CD4-positive, alpha-beta memory T cell (primary cell): ENCODE results near the gene ELOF1. TPM values are rescaled to one million over a fixed set of nuclear protein-coding genes. Genes with fewer than 3 reads are reported as not detected.

Source experiments
- CTCF ChIA-PET: fragments of 350-600 bp; sonication (Branson Sonifier 250); formaldehyde crosslinking; loops from one replicate; lab custom pipeline; 2021; ENCODE audit warnings: inconsistent platforms; ENCODE audit not compliant: partially characterized antibody; lab: Charles Lee
- POLR2A ChIA-PET: fragments of 350-600 bp; sonication (Branson Sonifier 250); formaldehyde crosslinking; loops from one replicate; lab custom pipeline; 2021; ENCODE audit not compliant: partially characterized antibody; lab: Charles Lee
- DNase-seq, 5 donors: peaks; one replicate each; pipeline versions ENCODE4 v3.0.0 to v3.0.0-alpha.2; 2020 to 2022; ENCODE audit warnings: mixed read lengths in 1 of 5
- H3K27ac ChIP-seq: one replicate; pipeline ENCODE4 v1.7.0; 2013; ENCODE audit warnings: low read depth, low read length
- H3K27me3 ChIP-seq: 2 replicates; pipeline ENCODE4 v1.7.0; 2013; ENCODE audit warnings: mild to moderate bottlenecking, low read length, moderate library complexity; ENCODE audit not compliant: insufficient read depth
- H3K36me3 ChIP-seq: 2 replicates; pipeline ENCODE4 v1.7.0; 2013; ENCODE audit warnings: mild to moderate bottlenecking, low read length, moderate library complexity; ENCODE audit not compliant: insufficient read depth
- H3K4me1 ChIP-seq: 2 replicates; pipeline ENCODE4 v1.7.0; 2013; ENCODE audit warnings: mild to moderate bottlenecking, low read length, moderate library complexity; ENCODE audit not compliant: insufficient read depth
- H3K4me3 ChIP-seq, 2 donors: one replicate each; pipeline ENCODE4 v1.7.0; 2013; ENCODE audit warnings: low read length in 2 of 2, mild to moderate bottlenecking in 1 of 2
- H3K9me3 ChIP-seq, 2 donors: one replicate each; pipeline ENCODE4 v1.7.0; 2013; ENCODE audit warnings: low read length in 2 of 2, control low read depth in 1 of 2; ENCODE audit not compliant: control insufficient read depth in 1 of 2
- H3K27ac Mint-ChIP-seq, 7 donors: one replicate each; pipeline ENCODE4 v1.8.0; 2020 to 2021; ENCODE audit warnings: mixed read lengths in 7 of 7, mild to moderate bottlenecking in 6 of 7, inconsistent platforms in 3 of 7, moderate library complexity in 3 of 7
- H3K27me3 Mint-ChIP-seq, 2 donors: one replicate each; pipeline ENCODE4 v1.8.0; 2020 to 2021; ENCODE audit warnings: mixed read lengths in 2 of 2
- H3K36me3 Mint-ChIP-seq, 2 donors: one replicate each; pipeline ENCODE4 v1.8.0; 2020 to 2021; ENCODE audit warnings: mixed read lengths in 2 of 2, inconsistent platforms in 1 of 2, mild to moderate bottlenecking in 1 of 2
- H3K4me1 Mint-ChIP-seq, 4 donors: one replicate each; pipeline ENCODE4 v1.8.0; 2020 to 2021; ENCODE audit warnings: mixed read lengths in 4 of 4, mild to moderate bottlenecking in 1 of 4
- H3K4me3 Mint-ChIP-seq, 8 donors: one replicate each; pipeline ENCODE4 v1.8.0; 2020 to 2021; ENCODE audit warnings: mixed read lengths in 8 of 8, mild to moderate bottlenecking in 7 of 8, moderate library complexity in 6 of 8, inconsistent platforms in 3 of 8
- H3K9me3 Mint-ChIP-seq, 8 donors: one replicate each; pipeline ENCODE4 v1.8.0; 2020 to 2021; ENCODE audit warnings: mixed read lengths in 8 of 8, mild to moderate bottlenecking in 5 of 8, inconsistent platforms in 3 of 8, moderate library complexity in 1 of 8
- intact Hi-C: fragments of 100-400 bp; cut with micrococcal nuclease; formaldehyde crosslinking; loops from one replicate; pipeline ENCODE4 v1.15.1; 2023
- polyA plus RNA-seq, 2 donors: library from polyadenylated mRNA; unstranded; fragments of 300-500 nt; fragmentation: Illumina TruSeq; gene quantifications; one replicate each; pipeline ENCODE4 v1.2.3, GENCODE V29; 2021
- total RNA-seq, 2 experiments: library from RNA; stranded (reverse); gene quantifications; one replicate each; pipeline ENCODE4 v1.2.3, GENCODE V29; 2021

The ELOF1 gene
- total and polyA plus RNA-seq, 4 experiments from 2014 or later, result 46.0 to 96.1 (median 70.8) TPM

DNA sequence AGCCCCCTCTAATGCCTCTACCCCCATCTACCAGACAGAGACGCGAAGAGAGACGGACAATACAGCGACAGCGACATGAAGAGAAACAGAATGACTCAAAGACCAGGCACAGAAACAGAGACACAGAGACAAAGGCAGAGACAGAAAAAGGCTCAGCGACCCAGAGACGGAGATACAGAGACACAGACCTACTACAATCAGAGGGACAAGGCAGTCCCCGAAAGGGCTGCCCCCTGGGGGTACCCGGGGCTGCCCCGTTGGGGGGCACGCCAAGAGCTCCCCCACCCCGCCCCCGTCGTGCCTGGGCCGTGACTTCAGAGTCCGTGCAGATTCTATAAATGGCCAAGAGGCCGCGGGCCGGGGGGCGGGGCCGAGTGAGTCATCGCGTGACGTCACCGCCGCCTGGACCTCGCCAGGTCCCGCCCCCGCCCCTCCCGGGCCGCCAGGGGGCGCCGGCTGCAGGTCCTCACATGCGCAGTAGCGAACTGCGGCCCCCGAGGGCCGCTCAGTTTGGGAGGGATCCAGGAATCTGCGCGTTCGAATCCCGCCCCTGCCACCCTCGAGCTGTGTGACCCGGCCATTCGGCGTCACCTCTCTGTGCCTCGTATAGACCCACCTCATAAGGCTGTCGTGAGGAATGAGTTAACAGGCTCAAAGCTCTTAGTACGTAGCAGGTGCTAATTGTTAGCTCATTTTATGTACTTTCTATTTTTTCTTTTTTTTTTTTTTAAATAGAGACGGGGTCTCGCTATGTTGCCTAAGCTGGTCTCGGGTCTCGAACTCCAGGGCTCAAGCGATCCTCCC, 23.0 kb downstream of the ELOF1 start:
- peak overlapping the region; percentile 20 to 92 (median 83) for H3K27ac Mint-ChIP-seq
- ChIA-PET POLR2A (interaction anchor here (1.0 to 2.5 kb wide), 4 partner anchors 8 to 101 kb away, joined by 3 to 11 read pairs (median 5); partner anchors contain the start of genes ECSIT, ELOF1 and ODAD3), CTCF (interaction anchor here (0.7 to 2.3 kb wide), 23 partner anchors 8 to 1130 kb away, joined by 3 to 38 read pairs (median 4); partner anchors contain the start of genes ELOF1, ZNF439 and ZNF627)
- Histone ChIP-seq H3K36me3 (no peaks in the 10 kb centered on the region), H3K27me3 (peaks cover 7% of the 10 kb centered on the region), H3K4me1 (peaks cover 15% of the 10 kb centered on the region), H3K9me3 (no peaks in the 10 kb centered on the region), H3K27ac (peak overlapping the region; percentile 21), H3K4me3 (peak overlapping the region; percentile 27 to 29)
- no peaks in the 10 kb centered on the region for H3K36me3 Mint-ChIP-seq
- peaks cover 4 to 12% of the 10 kb centered on the region in 2 donors for H3K27me3 Mint-ChIP-seq
- H3K4me3 Mint-ChIP-seq, result peak overlapping the region; percentile 62 to 87 (median 76)
- peak; percentile 74 to 82 (median 78) for DNase-seq
- peaks cover 7 to 14% (median 9%) of the 10 kb centered on the region in 4 donors for H3K4me1 Mint-ChIP-seq
- peaks cover 0 to 2% (median 0%) of the 10 kb centered on the region in 8 donors for H3K9me3 Mint-ChIP-seq
- intact Hi-C loops, result loop anchor here (1.0 kb wide), 1 partner anchor 51 kb away; no protein-coding TSS in a partner anchor

DNA sequence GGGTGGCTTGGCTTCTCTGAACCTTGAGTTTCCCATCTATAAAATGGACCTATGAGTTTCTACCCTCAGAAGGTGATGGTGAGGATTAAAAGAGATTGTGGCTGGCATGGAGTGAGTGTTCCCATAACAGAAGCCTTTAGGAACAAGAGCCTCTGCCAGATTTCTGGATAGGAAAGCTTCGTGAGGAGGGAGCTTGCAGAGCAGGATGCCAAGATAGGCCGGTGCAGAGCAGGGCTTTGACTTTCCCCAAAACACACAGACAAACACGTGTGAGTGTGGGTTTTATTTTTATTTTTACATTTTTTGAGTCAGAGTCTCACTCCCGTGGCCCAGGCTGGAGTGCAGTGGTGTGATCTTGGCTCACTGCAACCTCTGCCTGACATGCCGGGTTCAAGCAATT, 24.1 kb downstream of the ELOF1 start:
- CTCF ChIA-PET, result no interaction called here
- intact Hi-C loops, result no loop called here
- H3K27ac ChIP-seq, result no peak overlapping the region

DNA sequence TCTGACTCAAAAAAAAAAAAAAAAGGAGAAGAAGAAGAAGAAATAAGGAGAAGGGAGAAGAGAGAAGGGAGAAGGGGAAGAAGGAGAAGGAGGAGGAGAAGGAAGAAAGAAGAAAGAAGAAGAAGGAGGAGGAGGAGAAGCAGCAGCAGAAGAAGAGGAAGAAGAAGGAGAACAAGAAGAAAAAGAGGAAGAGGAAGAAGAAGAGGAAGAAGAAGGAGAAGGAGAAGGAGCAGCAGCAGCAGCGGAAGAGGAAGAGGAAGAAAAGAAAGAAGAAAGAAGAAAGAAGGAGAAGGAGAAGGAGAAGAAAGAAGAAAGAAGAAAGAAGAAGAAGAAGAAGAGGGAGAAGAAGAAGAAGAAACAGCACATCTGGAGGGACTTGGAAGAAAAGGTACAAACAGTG, 24.5 kb downstream of the ELOF1 start:
- Mint-ChIP-seq H3K27me3 (peaks cover 0 to 10% of the 10 kb centered on the region in 2 donors), H3K4me3 (peak overlapping the region in 4 of 8 donors; percentile 12 to 54 (median 22)), H3K9me3 (peaks cover 0 to 2% (median 0%) of the 10 kb centered on the region in 8 donors), H3K36me3 (no peaks in the 10 kb centered on the region), H3K4me1 (peaks cover 7 to 14% (median 9%) of the 10 kb centered on the region in 4 donors), H3K27ac (peak overlapping the region in 6 of 7 donors; percentile 66 to 89 (median 70))
- POLR2A ChIA-PET, result interaction anchor here (0.6 to 1.1 kb wide), 2 partner anchors 8 to 1264 kb away, joined by 3 to 4 read pairs; no protein-coding TSS in a partner anchor
- intact Hi-C loops, result no loop called here
- no peaks in the 10 kb centered on the region for H3K27me3 ChIP-seq
- H3K27ac ChIP-seq, result no peak overlapping the region
- H3K4me1 ChIP-seq, result peaks cover 15% of the 10 kb centered on the region
- no peaks in the 10 kb centered on the region for H3K9me3 ChIP-seq
- H3K4me3 ChIP-seq, result no peak overlapping the region
- no peaks in the 10 kb centered on the region for H3K36me3 ChIP-seq
- CTCF ChIA-PET, result no interaction called here
- DNase-seq, result no peak

More for the DNA sequence above, 24.1 kb downstream of the ELOF1 start:
- H3K27me3 ChIP-seq, result no peaks in the 10 kb centered on the region
- DNase-seq, result no peak
- H3K9me3 ChIP-seq, result no peaks in the 10 kb centered on the region
- Mint-ChIP-seq H3K4me1 (peaks cover 7 to 14% (median 9%) of the 10 kb centered on the region in 4 donors), H3K27me3 (peaks cover 0 to 10% of the 10 kb centered on the region in 2 donors), H3K36me3 (no peaks in the 10 kb centered on the region), H3K4me3 (peak overlapping the region in 4 of 8 donors; percentile 12 to 65 (median 35)), H3K27ac (peak overlapping the region in 6 of 7 donors; percentile 42 to 72 (median 66)), H3K9me3 (peaks cover 0 to 2% (median 0%) of the 10 kb centered on the region in 8 donors)
- H3K4me1 ChIP-seq, result peaks cover 15% of the 10 kb centered on the region
- POLR2A ChIA-PET, result interaction anchor here (2.5 kb wide), 1 partner anchor 24 kb away, joined by 11 read pairs; the partner anchor contains the start of gene ELOF1
- no peaks in the 10 kb centered on the region for H3K36me3 ChIP-seq
- no peak overlapping the region for H3K4me3 ChIP-seq

DNA sequence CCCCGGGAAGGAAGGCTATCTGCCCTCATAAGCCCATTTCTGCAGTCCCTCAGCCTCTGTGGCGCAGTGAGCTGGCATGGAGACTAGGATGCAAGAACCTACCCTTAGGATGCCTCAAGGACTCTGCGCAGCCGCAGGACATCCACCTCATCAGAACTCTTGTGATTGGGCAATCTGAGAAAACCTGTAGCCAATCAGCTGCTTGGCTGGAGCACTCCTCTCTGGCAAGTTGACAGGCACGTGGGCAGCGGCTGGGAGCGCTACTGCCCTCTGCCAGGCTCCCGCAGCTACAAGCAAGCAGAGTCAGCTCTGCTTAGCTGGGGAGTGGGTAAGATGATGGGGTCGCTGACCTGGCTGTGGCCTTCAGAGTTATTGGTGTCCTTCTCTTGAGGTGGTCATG, 28.6 kb downstream of the ELOF1 start:
- Histone ChIP-seq H3K27ac (no peak overlapping the region), H3K27me3 (no peaks in the 10 kb centered on the region), H3K4me1 (peaks cover 16% of the 10 kb centered on the region), H3K9me3 (no peaks in the 10 kb centered on the region), H3K4me3 (no peak overlapping the region), H3K36me3 (no peaks in the 10 kb centered on the region)
- CTCF ChIA-PET, result no interaction called here
- peaks cover 13 to 27% (median 22%) of the 10 kb centered on the region in 4 donors for H3K4me1 Mint-ChIP-seq
- POLR2A ChIA-PET, result interaction anchor here (1.0 kb wide), 1 partner anchor 28 kb away, joined by 3 read pairs; the partner anchor contains the start of gene ELOF1
- H3K4me3 Mint-ChIP-seq, result peak overlapping the region in 3 of 8 donors; percentile 9 to 43 (median 25)
- no peak overlapping the region for H3K27ac Mint-ChIP-seq
- intact Hi-C loops, result no loop called here
- DNase-seq, result peak in 2 of 5 donors; percentile 12 to 13
- H3K27me3 Mint-ChIP-seq, result peaks cover 0 to under 1% of the 10 kb centered on the region in 2 donors
- H3K36me3 Mint-ChIP-seq, result peaks cover 0 to 4% of the 10 kb centered on the region in 2 donors
- H3K9me3 Mint-ChIP-seq, result no peaks in the 10 kb centered on the region

DNA sequence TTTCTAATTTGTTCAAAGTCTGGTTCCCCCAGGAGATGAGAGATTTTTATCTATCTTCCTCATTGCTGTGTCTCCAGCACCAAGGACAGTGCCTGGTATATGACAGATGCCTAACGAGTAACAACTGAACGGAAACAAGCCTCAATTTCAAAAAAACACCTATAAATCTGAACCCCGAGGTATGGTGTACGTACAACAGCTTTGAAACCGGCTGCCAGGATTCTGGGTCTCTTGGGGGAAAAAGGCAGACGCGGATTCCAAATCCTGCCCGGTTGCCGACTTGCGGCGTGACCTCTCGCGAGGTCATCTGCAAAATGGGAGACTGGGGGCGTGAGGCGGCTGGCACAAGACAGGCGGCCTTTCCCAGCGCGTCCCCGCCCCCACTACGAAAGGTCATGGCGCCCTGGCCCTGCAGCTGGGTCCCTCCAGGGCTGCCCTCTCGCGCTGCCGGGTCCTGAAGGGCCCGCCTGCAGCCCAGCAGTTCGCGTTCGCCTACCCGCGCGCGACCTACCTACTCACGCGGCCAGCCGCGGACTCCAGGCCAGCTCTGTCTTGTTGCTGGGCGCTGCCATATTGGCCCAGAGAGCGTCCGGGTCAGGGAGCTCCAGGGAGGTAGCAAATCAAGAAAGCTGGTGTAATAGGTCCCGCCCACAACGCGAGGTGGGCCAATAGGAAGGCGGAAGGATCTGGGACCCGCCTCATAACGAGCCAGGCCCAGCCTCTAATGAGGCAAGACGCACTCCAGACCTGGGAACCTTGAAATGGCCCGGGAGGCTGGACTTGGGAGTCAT, 30.3 kb downstream of the ELOF1 start, which contains the start of gene ECSIT:
ECSIT (minus strand) TSS at position 584 of the 791 bp plus-strand sequence. CDS start 9,964 bp downstream, outside the sequence.
- H3K4me1 Mint-ChIP-seq, result peaks cover 13 to 21% (median 18%) of the 10 kb centered on the region in 4 donors

DNA sequence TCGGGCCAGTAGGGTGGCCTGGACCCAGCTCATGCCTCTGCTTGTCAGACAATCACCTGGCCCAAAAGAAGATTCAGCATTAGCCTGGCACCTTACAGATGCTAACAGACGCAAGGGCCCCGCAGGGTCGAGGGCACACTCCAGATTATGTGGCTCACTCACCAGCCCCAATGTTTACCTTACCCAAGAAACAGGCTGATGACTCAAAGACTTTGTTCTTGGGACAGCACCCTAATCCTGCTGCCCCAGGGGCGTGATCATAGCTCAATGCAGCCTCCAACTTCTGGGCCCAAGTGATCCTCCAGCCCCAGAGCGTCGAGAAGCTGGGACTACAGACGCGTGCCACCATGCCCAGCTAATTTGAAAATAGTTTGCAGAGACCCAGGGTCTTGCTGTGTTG, 39.9 kb downstream of the ELOF1 start:
- no peak overlapping the region for H3K4me3 Mint-ChIP-seq
- H3K27ac Mint-ChIP-seq, result peak overlapping the region in 1 of 7 donors; percentile 56
- ChIA-PET POLR2A (interaction anchor here (1.0 kb wide), 1 partner anchor 17 kb away, joined by 4 read pairs; no protein-coding TSS in a partner anchor), CTCF (no interaction called here)
- Histone ChIP-seq H3K27ac (no peak overlapping the region), H3K27me3 (no peaks in the 10 kb centered on the region), H3K4me1 (no peaks in the 10 kb centered on the region), H3K4me3 (no peak overlapping the region), H3K36me3 (peaks cover 3% of the 10 kb centered on the region), H3K9me3 (no peaks in the 10 kb centered on the region)
- peaks cover 22 to 35% of the 10 kb centered on the region in 2 donors for H3K36me3 Mint-ChIP-seq
- H3K27me3 Mint-ChIP-seq, result no peaks in the 10 kb centered on the region
- intact Hi-C loops, result no loop called here
- H3K4me1 Mint-ChIP-seq, result peaks cover 0 to 13% (median 1%) of the 10 kb centered on the region in 4 donors
- no peak for DNase-seq
- H3K9me3 Mint-ChIP-seq, result no peaks in the 10 kb centered on the region

More for the DNA sequence above, 30.3 kb downstream of the ELOF1 start, which contains the start of gene ECSIT:
- H3K4me3 ChIP-seq, result peak within 1 kb of the TSS; percentile 70 to 83
- Mint-ChIP-seq H3K9me3 (no peaks in the 10 kb centered on the region), H3K36me3 (peaks cover 0 to 4% of the 10 kb centered on the region in 2 donors), H3K27ac (peak within 1 kb of the TSS; percentile 91 to 98 (median 97)), H3K4me3 (peak within 1 kb of the TSS; percentile 94 to 99 (median 98)), H3K27me3 (no peaks in the 10 kb centered on the region)
- no peaks in the 10 kb centered on the region for H3K9me3 ChIP-seq
- intact Hi-C loops, result loop anchor here (1.0 kb wide), 3 partner anchors 23 to 93 kb away; partner anchors contain the start of genes ELOF1, ODAD3, PRKCSH and ZNF653
- no peaks in the 10 kb centered on the region for H3K27me3 ChIP-seq
- H3K4me1 ChIP-seq, result peaks cover 15% of the 10 kb centered on the region
- POLR2A ChIA-PET, result interaction anchor here (0.7 to 2.3 kb wide), 12 partner anchors 8 to 648 kb away, joined by 3 to 20 read pairs (median 5); partner anchors contain the start of genes ACP5, ELOF1, PRKCSH and SWSAP1
- peak within 1 kb of the TSS; percentile 76 for H3K27ac ChIP-seq
- H3K36me3 ChIP-seq, result no peaks in the 10 kb centered on the region
- peak; percentile 90 to 95 (median 92) for DNase-seq
- CTCF ChIA-PET, result interaction anchor here (0.6 to 1.2 kb wide), 6 partner anchors 8 to 46 kb away, joined by 3 to 4 read pairs (median 3); partner anchors contain the start of gene ELOF1
